ENCODE data around the gene GNAT1. TPM values are rescaled to one million over a fixed set of nuclear protein-coding genes. Genes with fewer than 3 reads are reported as not detected.
"Not testable (repeated sequence)": the region's sequence is repeated elsewhere in the genome, so short reads cannot be mapped to it uniquely, and the experiment has no call there.

GNAT1 gene
- total and polyA plus RNA-seq, 2 experiments from 2014 or later = not detected

GRCh38 chr3:50222169-50222528, 30.7 kb downstream of the GNAT1 start:
- Histone ChIP-seq H3K9me2 (ENCODE audit: insufficient read depth) (no peaks in the 10 kb centered on the region), H3K79me2 (ENCODE audit: insufficient read depth) (no peaks in the 10 kb centered on the region), H3K9ac (no peak overlapping the region), H3K4me2 (ENCODE audit: unreplicated experiment) (no peak overlapping the region), H3K27ac (no peak overlapping the region), H3F3A (ENCODE audit: insufficient read depth) (no peaks in the 10 kb centered on the region), H3K36me3 (ENCODE audit: low read depth) (no peaks in the 10 kb centered on the region), H3K27me3 (replicated peaks; ENCODE audit: insufficient read depth) (no peaks in the 10 kb centered on the region), H3K4me1 (ENCODE audit: insufficient read depth) (no peaks in the 10 kb centered on the region), H2AFZ (no peak overlapping the region), H3K9me3 (ENCODE audit: low read depth) (no peaks in the 10 kb centered on the region), H3K4me3 (no peak overlapping the region), H4K20me1 (ENCODE audit: insufficient read depth) (no peaks in the 10 kb centered on the region)
- WGBS, 2 experiments (ENCODE audit: low coverage in 1 of 2, low lambda C conversion rate in 2 of 2, missing lambda C conversion rate in 2 of 2) = 80 to 100% methylated on average over 1 of the region's 1 CpG
- TF ChIP-seq EZH2phosphoT487 (IDR thresholded peaks at IDR 0.05; ENCODE audit: insufficient read depth, low read depth) (no peak), EZH2 (IDR thresholded peaks at IDR 0.05; ENCODE audit: insufficient read depth, poor library complexity, severe bottlenecking) (no peak)
- DNase-seq = no peak
- in situ Hi-C loops (cut with MboI) = loop anchor here (25.0 kb wide), 1 partner anchor 315 kb away; no protein-coding TSS in a partner anchor

- H3K9me3 ChIP-seq (ENCODE audit: low read depth) = no peaks in the 10 kb centered on the region
- no peak overlapping the region for H3K27ac ChIP-seq
- in situ Hi-C loops (cut with MboI) = loop anchor here (25.0 kb wide), 1 partner anchor 313 kb away; no protein-coding TSS in a partner anchor
- TF ChIP-seq EZH2phosphoT487 (IDR thresholded peaks at IDR 0.05; ENCODE audit: insufficient read depth, low read depth) (no peak), EZH2 (IDR thresholded peaks at IDR 0.05; ENCODE audit: insufficient read depth, poor library complexity, severe bottlenecking) (no peak)
- H3K9me2 ChIP-seq (ENCODE audit: insufficient read depth) = no peaks in the 10 kb centered on the region
- H3K4me3 ChIP-seq = no peak overlapping the region
- H3K4me2 ChIP-seq (ENCODE audit: unreplicated experiment) = no peak overlapping the region
- no peaks in the 10 kb centered on the region for H4K20me1 ChIP-seq (ENCODE audit: insufficient read depth)
- no peaks in the 10 kb centered on the region for H3K27me3 ChIP-seq (replicated peaks; ENCODE audit: insufficient read depth)
- no peak for DNase-seq
- no peak overlapping the region for H2AFZ ChIP-seq
- H3F3A ChIP-seq (ENCODE audit: insufficient read depth) = no peaks in the 10 kb centered on the region
- no peak overlapping the region for H3K9ac ChIP-seq
- H3K79me2 ChIP-seq (ENCODE audit: insufficient read depth) = no peaks in the 10 kb centered on the region
- WGBS, 2 experiments (ENCODE audit: low coverage in 1 of 2, low lambda C conversion rate in 2 of 2, missing lambda C conversion rate in 2 of 2) = 49 to 61% methylated on average over 5 of the region's 5 CpGs
- peaks cover 4% of the 10 kb centered on the region; the same call in 1 of the 2 replicates for H3K4me1 ChIP-seq (ENCODE audit: insufficient read depth)
- no peaks in the 10 kb centered on the region for H3K36me3 ChIP-seq (ENCODE audit: low read depth)
Measured at GRCh38 chr3:50224639-50225038, 33.2 kb downstream of the GNAT1 start.

GRCh38 chr3:50226888-50227389, 35.5 kb downstream of the GNAT1 start:
- Histone ChIP-seq H3K4me3 (peak overlapping the region; percentile 80), H3K9me3 (ENCODE audit: low read depth) (no peaks in the 10 kb centered on the region), H3K27ac (no peak overlapping the region), H3K36me3 (ENCODE audit: low read depth) (no peaks in the 10 kb centered on the region), H4K20me1 (ENCODE audit: insufficient read depth) (no peaks in the 10 kb centered on the region), H3K27me3 (replicated peaks; ENCODE audit: insufficient read depth) (no peaks in the 10 kb centered on the region), H3K4me1 (ENCODE audit: insufficient read depth) (peaks cover 4% of the 10 kb centered on the region; the same call in 1 of the 2 replicates), H2AFZ (peak overlapping the region; percentile 94), H3K4me2 (ENCODE audit: unreplicated experiment) (peak overlapping the region; percentile 57), H3K9me2 (ENCODE audit: insufficient read depth) (no peaks in the 10 kb centered on the region), H3F3A (ENCODE audit: insufficient read depth) (no peaks in the 10 kb centered on the region), H3K79me2 (ENCODE audit: insufficient read depth) (no peaks in the 10 kb centered on the region), H3K9ac (peak overlapping the region; percentile 64)
- no peak for TF ChIP-seq EZH2 (IDR thresholded peaks at IDR 0.05; ENCODE audit: insufficient read depth, poor library complexity, severe bottlenecking)
- TF ChIP-seq EZH2phosphoT487 (IDR thresholded peaks at IDR 0.05; ENCODE audit: insufficient read depth, low read depth) = no peak
- in situ Hi-C loops (cut with MboI) = no loop called here
- DNase-seq = peak; percentile 78
- 1 to 2% methylated on average over 32 to 40 of the region's 40 CpGs for WGBS, 2 experiments (ENCODE audit: low coverage in 1 of 2, low lambda C conversion rate in 2 of 2, missing lambda C conversion rate in 2 of 2)

GRCh38 chr3:50227390-50228183, 36.2 kb downstream of the GNAT1 start:
- Histone ChIP-seq H4K20me1 (ENCODE audit: insufficient read depth) (no peaks in the 10 kb centered on the region), H3K27ac (no peak overlapping the region), H3K4me1 (ENCODE audit: insufficient read depth) (peaks cover 4% of the 10 kb centered on the region; the same call in 1 of the 2 replicates), H3K9me3 (ENCODE audit: low read depth) (no peaks in the 10 kb centered on the region), H3K4me3 (peak overlapping the region; percentile 80), H3K9ac (peak overlapping the region; percentile 70), H3K36me3 (ENCODE audit: low read depth) (no peaks in the 10 kb centered on the region), H3F3A (ENCODE audit: insufficient read depth) (no peaks in the 10 kb centered on the region), H3K4me2 (ENCODE audit: unreplicated experiment) (peak overlapping the region; percentile 83), H2AFZ (peak overlapping the region; percentile 94), H3K9me2 (ENCODE audit: insufficient read depth) (no peaks in the 10 kb centered on the region), H3K27me3 (replicated peaks; ENCODE audit: insufficient read depth) (no peaks in the 10 kb centered on the region), H3K79me2 (ENCODE audit: insufficient read depth) (no peaks in the 10 kb centered on the region)
- 1% methylated on average over 29 to 51 of the region's 51 CpGs for WGBS, 2 experiments (ENCODE audit: low coverage in 1 of 2, low lambda C conversion rate in 2 of 2, missing lambda C conversion rate in 2 of 2)
- TF ChIP-seq EZH2phosphoT487 (IDR thresholded peaks at IDR 0.05; ENCODE audit: insufficient read depth, low read depth) (no peak), EZH2 (IDR thresholded peaks at IDR 0.05; ENCODE audit: insufficient read depth, poor library complexity, severe bottlenecking) (no peak)
- in situ Hi-C loops (cut with MboI) = no loop called here
- peak; percentile 96 for DNase-seq

GRCh38 chr3:50228184-50228763, 36.9 kb downstream of the GNAT1 start:
- H3K9me3 ChIP-seq (ENCODE audit: low read depth); H3K27me3 ChIP-seq (replicated peaks; ENCODE audit: insufficient read depth); H3K36me3 ChIP-seq (ENCODE audit: low read depth); H3K27ac ChIP-seq; in situ Hi-C loops (cut with MboI); H3K79me2 ChIP-seq (ENCODE audit: insufficient read depth); H3F3A ChIP-seq (ENCODE audit: insufficient read depth); H3K9me2 ChIP-seq (ENCODE audit: insufficient read depth); H4K20me1 ChIP-seq (ENCODE audit: insufficient read depth); H3K4me1 ChIP-seq (ENCODE audit: insufficient read depth): not testable (repeated sequence)
- peak; percentile 15 for DNase-seq
- 33 to 35% methylated on average over 15 of the region's 15 CpGs for WGBS, 2 experiments (ENCODE audit: low coverage in 1 of 2, low lambda C conversion rate in 2 of 2, missing lambda C conversion rate in 2 of 2)
- H3K9ac ChIP-seq = peak overlapping the region; percentile 70
- H3K4me3 ChIP-seq = peak overlapping the region; percentile 80
- peak overlapping the region; percentile 83 for H3K4me2 ChIP-seq (ENCODE audit: unreplicated experiment)
- peak overlapping the region; percentile 83 for H2AFZ ChIP-seq
